ENCODE measurements around the gene ACE.

DNA sequence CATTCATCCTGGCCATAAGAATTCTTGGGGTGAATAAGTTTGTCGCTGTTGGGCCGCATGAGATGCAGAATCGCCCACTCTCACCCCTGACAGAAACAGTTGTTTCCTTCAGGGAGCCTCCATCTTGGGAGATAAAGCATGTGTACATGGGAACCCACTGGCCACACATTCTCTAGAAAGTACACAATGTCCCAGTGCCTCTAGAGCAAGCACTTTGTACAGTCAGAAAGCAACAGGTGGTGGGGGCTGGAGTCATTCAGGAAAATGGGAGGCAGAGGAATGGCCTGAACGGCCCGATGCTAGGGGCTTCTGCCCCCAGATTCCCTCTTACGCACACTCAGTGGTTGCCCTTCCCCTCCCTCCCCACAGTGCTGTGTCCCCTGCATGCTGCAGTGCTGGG lies 16.1 kb downstream of the ACE start:
- TF ChIP-seq, protein P1, sequence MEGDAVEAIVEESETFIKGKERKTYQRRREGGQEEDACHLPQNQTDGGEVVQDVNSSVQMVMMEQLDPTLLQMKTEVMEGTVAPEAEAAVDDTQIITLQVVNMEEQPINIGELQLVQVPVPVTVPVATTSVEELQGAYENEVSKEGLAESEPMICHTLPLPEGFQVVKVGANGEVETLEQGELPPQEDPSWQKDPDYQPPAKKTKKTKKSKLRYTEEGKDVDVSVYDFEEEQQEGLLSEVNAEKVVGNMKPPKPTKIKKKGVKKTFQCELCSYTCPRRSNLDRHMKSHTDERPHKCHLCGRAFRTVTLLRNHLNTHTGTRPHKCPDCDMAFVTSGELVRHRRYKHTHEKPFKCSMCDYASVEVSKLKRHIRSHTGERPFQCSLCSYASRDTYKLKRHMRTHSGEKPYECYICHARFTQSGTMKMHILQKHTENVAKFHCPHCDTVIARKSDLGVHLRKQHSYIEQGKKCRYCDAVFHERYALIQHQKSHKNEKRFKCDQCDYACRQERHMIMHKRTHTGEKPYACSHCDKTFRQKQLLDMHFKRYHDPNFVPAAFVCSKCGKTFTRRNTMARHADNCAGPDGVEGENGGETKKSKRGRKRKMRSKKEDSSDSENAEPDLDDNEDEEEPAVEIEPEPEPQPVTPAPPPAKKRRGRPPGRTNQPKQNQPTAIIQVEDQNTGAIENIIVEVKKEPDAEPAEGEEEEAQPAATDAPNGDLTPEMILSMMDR (IDR thresholded peaks at IDR 0.05; ENCODE audit: low read depth, low read length, missing input control), result no peak
- TF ChIP-seq, protein P2, sequence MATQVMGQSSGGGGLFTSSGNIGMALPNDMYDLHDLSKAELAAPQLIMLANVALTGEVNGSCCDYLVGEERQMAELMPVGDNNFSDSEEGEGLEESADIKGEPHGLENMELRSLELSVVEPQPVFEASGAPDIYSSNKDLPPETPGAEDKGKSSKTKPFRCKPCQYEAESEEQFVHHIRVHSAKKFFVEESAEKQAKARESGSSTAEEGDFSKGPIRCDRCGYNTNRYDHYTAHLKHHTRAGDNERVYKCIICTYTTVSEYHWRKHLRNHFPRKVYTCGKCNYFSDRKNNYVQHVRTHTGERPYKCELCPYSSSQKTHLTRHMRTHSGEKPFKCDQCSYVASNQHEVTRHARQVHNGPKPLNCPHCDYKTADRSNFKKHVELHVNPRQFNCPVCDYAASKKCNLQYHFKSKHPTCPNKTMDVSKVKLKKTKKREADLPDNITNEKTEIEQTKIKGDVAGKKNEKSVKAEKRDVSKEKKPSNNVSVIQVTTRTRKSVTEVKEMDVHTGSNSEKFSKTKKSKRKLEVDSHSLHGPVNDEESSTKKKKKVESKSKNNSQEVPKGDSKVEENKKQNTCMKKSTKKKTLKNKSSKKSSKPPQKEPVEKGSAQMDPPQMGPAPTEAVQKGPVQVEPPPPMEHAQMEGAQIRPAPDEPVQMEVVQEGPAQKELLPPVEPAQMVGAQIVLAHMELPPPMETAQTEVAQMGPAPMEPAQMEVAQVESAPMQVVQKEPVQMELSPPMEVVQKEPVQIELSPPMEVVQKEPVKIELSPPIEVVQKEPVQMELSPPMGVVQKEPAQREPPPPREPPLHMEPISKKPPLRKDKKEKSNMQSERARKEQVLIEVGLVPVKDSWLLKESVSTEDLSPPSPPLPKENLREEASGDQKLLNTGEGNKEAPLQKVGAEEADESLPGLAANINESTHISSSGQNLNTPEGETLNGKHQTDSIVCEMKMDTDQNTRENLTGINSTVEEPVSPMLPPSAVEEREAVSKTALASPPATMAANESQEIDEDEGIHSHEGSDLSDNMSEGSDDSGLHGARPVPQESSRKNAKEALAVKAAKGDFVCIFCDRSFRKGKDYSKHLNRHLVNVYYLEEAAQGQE (IDR thresholded peaks at IDR 0.05), result no peak
- TF ChIP-seq, protein P3, sequence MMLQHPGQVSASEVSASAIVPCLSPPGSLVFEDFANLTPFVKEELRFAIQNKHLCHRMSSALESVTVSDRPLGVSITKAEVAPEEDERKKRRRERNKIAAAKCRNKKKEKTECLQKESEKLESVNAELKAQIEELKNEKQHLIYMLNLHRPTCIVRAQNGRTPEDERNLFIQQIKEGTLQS (IDR thresholded peaks at IDR 0.05), result no peak
- TF ChIP-seq, protein P4, sequence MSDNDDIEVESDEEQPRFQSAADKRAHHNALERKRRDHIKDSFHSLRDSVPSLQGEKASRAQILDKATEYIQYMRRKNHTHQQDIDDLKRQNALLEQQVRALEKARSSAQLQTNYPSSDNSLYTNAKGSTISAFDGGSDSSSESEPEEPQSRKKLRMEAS (IDR thresholded peaks at IDR 0.05), result no peak
- no peak for TF ChIP-seq EGR1 (IDR thresholded peaks at IDR 0.05; ENCODE audit: low read depth in 2 of 2)
